GM20000 (cell line): ENCODE measurements around the gene SLC35D1.
"Not testable (repeated sequence)": the region's sequence is repeated elsewhere in the genome, so short reads cannot be mapped to it uniquely, and the experiment has no call there.

Experiments used
- DNase-seq: peaks from one replicate; pipeline ENCODE4 v3.0.0; 2012; ENCODE audit warnings: low spot score
- CTCF ChIP-seq: IDR thresholded peaks from 2 replicates; pipeline ENCODE4 v1.5.1; 2012; ENCODE audit warnings: mild to moderate bottlenecking, control low read depth; ENCODE audit errors: extremely low read depth, missing control alignments

SLC35D1 gene

GRCh38 chr1:67085326-67085725 lies 31.4 kb upstream of the SLC35D1 start:
- DNase-seq: no peak
- TF ChIP-seq CTCF: no peak

GRCh38 chr1:67084765-67085318 lies 30.9 kb upstream of the SLC35D1 start:
- no peak for TF ChIP-seq CTCF
- DNase-seq: no peak

GRCh38 chr1:67078291-67078690 lies 24.3 kb upstream of the SLC35D1 start:
- no peak for DNase-seq
- TF ChIP-seq CTCF: no peak

GRCh38 chr1:67077593-67077992 lies 23.6 kb upstream of the SLC35D1 start:
- no peak for TF ChIP-seq CTCF
- DNase-seq: no peak

GRCh38 chr1:67072749-67073148 lies 18.8 kb upstream of the SLC35D1 start:
- no peak for TF ChIP-seq CTCF
- no peak for DNase-seq

- DNase-seq: not testable (repeated sequence)
Observed at GRCh38 chr1:67067655-67068054, 13.7 kb upstream of the SLC35D1 start.

- TF ChIP-seq CTCF: no peak
- DNase-seq: no peak
Observed at GRCh38 chr1:67062412-67062811, 8.5 kb upstream of the SLC35D1 start.

GRCh38 chr1:67061266-67061665 lies 7.3 kb upstream of the SLC35D1 start:
- DNase-seq: no peak
- TF ChIP-seq CTCF: no peak
